ENCODE results near the gene SRRM1.

DNA sequence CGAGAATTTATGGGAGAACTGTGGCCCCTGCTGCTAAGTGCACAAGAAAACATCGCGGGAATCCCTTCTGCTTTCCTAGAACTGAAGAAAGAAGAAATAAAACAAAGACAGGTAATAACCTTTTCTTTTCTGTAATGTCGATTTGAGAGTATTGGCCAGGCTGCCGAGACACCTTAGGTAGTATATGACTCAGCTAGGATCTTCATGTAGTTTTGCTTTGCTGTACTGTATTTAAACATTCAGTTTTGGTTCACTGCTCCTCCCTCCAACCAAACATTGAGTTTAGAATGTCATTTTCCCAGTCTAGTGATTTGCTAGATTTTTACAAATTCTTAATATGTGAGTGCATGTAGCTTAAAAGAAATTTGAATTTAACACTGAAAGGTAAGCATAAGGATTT, 5.8 kb downstream of the SRRM1 start:
- TF ChIP-seq ELF4 (CRISPR knock-in tag; IDR thresholded peaks at IDR 0.05) (no peak), MYC (IDR thresholded peaks at IDR 0.05; ENCODE audit: low read depth, low read length) (no peak), MYC (CRISPR knock-in tag; IDR thresholded peaks at IDR 0.05; ENCODE audit: borderline replicate concordance, low read depth) (no peak), ZNF263 (CRISPR knock-in tag; IDR thresholded peaks at IDR 0.05; ENCODE audit: borderline replicate concordance) (no peak), TFAM (CRISPR knock-in tag; conservative IDR thresholded peaks at IDR 0.05) (no peak), PHF20 (IDR thresholded peaks at IDR 0.05; ENCODE audit: partially characterized antibody) (no peak), RFX1 (IDR thresholded peaks at IDR 0.05) (no peak), RBBP5 (IDR thresholded peaks at IDR 0.05; ENCODE audit: borderline replicate concordance, insufficient read depth, low read length, poor library complexity, severe bottlenecking) (no peak), TAF1 (IDR thresholded peaks at IDR 0.05; ENCODE audit: control insufficient read depth, extremely low read depth, insufficient read depth, low read length, severe bottlenecking) (no peak), ZNF274 (IDR thresholded peaks at IDR 0.05; ENCODE audit: borderline replicate concordance, low read depth, low read length) (no peak), ZNF785 (CRISPR knock-in tag; IDR thresholded peaks at IDR 0.05) (no peak), POLR2AphosphoS5 (IDR thresholded peaks at IDR 0.05; ENCODE audit: control insufficient read depth, insufficient read depth, low read depth, low read length) (no peak), FOS (IDR thresholded peaks at IDR 0.05; ENCODE audit: extremely low read depth, insufficient read length) (no peak)
- TF ChIP-seq, protein P1, sequence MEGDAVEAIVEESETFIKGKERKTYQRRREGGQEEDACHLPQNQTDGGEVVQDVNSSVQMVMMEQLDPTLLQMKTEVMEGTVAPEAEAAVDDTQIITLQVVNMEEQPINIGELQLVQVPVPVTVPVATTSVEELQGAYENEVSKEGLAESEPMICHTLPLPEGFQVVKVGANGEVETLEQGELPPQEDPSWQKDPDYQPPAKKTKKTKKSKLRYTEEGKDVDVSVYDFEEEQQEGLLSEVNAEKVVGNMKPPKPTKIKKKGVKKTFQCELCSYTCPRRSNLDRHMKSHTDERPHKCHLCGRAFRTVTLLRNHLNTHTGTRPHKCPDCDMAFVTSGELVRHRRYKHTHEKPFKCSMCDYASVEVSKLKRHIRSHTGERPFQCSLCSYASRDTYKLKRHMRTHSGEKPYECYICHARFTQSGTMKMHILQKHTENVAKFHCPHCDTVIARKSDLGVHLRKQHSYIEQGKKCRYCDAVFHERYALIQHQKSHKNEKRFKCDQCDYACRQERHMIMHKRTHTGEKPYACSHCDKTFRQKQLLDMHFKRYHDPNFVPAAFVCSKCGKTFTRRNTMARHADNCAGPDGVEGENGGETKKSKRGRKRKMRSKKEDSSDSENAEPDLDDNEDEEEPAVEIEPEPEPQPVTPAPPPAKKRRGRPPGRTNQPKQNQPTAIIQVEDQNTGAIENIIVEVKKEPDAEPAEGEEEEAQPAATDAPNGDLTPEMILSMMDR (IDR thresholded peaks at IDR 0.05 in 2 of 3, conservative IDR thresholded peaks at IDR 0.05 in 1 of 3; ENCODE audit: insufficient read depth in 2 of 3, low read depth in 1 of 3, low read length in 3 of 3): no peak
- TF ChIP-seq, protein P2, sequence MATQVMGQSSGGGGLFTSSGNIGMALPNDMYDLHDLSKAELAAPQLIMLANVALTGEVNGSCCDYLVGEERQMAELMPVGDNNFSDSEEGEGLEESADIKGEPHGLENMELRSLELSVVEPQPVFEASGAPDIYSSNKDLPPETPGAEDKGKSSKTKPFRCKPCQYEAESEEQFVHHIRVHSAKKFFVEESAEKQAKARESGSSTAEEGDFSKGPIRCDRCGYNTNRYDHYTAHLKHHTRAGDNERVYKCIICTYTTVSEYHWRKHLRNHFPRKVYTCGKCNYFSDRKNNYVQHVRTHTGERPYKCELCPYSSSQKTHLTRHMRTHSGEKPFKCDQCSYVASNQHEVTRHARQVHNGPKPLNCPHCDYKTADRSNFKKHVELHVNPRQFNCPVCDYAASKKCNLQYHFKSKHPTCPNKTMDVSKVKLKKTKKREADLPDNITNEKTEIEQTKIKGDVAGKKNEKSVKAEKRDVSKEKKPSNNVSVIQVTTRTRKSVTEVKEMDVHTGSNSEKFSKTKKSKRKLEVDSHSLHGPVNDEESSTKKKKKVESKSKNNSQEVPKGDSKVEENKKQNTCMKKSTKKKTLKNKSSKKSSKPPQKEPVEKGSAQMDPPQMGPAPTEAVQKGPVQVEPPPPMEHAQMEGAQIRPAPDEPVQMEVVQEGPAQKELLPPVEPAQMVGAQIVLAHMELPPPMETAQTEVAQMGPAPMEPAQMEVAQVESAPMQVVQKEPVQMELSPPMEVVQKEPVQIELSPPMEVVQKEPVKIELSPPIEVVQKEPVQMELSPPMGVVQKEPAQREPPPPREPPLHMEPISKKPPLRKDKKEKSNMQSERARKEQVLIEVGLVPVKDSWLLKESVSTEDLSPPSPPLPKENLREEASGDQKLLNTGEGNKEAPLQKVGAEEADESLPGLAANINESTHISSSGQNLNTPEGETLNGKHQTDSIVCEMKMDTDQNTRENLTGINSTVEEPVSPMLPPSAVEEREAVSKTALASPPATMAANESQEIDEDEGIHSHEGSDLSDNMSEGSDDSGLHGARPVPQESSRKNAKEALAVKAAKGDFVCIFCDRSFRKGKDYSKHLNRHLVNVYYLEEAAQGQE (IDR thresholded peaks at IDR 0.05; ENCODE audit: borderline replicate concordance): no peak
- TF ChIP-seq, protein P2 (CRISPR knock-in tag; IDR thresholded peaks at IDR 0.05; ENCODE audit: low read depth): no peak
